CD4-positive, alpha-beta T cell treated with Interferon alpha-2 for 1 hour (primary cell): Measurements from ENCODE around the gene FLNB.

ENCODE experiments used
- DNase-seq, 2 donors: peaks; one replicate each; pipeline ENCODE4 v3.0.0-alpha.2; 2020 to 2022

FLNB gene

GRCh38 chr3:58116161-58116955 is 108.1 kb downstream of the FLNB start:
- peak; percentile 76 to 82 for DNase-seq

- no peak for DNase-seq
Observed at GRCh38 chr3:58116985-58117384, 108.8 kb downstream of the FLNB start.

GRCh38 chr3:58117561-58118181 is 109.4 kb downstream of the FLNB start:
- DNase-seq = no peak

GRCh38 chr3:58119186-58119585 is 111.0 kb downstream of the FLNB start:
- no peak for DNase-seq

GRCh38 chr3:58120075-58120812 is 112.0 kb downstream of the FLNB start:
- peak in 1 of 2 donors; percentile 6 for DNase-seq

- no peak for DNase-seq
Observed at GRCh38 chr3:58121183-58121582, 113.0 kb downstream of the FLNB start.

GRCh38 chr3:58122936-58123700 is 114.9 kb downstream of the FLNB start:
- DNase-seq = no peak

- no peak for DNase-seq
Observed at GRCh38 chr3:58124387-58124786, 116.2 kb downstream of the FLNB start.

GRCh38 chr3:58129041-58129770 is 121.0 kb downstream of the FLNB start:
- no peak for DNase-seq

- DNase-seq = no peak
Observed at GRCh38 chr3:58130591-58130990, 122.4 kb downstream of the FLNB start.

- no peak for DNase-seq
Observed at GRCh38 chr3:58131101-58131825, 123.0 kb downstream of the FLNB start.

GRCh38 chr3:58132850-58133249 is 124.6 kb downstream of the FLNB start:
- DNase-seq = no peak

GRCh38 chr3:58134468-58134867 is 126.2 kb downstream of the FLNB start:
- no peak for DNase-seq

GRCh38 chr3:58135712-58136543 is 127.7 kb downstream of the FLNB start:
- DNase-seq = no peak

- no peak for DNase-seq
Observed at GRCh38 chr3:58137306-58137705, 129.1 kb downstream of the FLNB start.

- no peak for DNase-seq
Observed at GRCh38 chr3:58141766-58142345, 133.6 kb downstream of the FLNB start.

- DNase-seq = no peak
Observed at GRCh38 chr3:58143417-58144055, 135.3 kb downstream of the FLNB start.

- DNase-seq = no peak
Observed at GRCh38 chr3:58144478-58145325, 136.5 kb downstream of the FLNB start.

GRCh38 chr3:58148049-58148448 is 139.8 kb downstream of the FLNB start:
- no peak for DNase-seq
